Dermis microvascular lymphatic vessel endothelial cell (primary cell): ENCODE measurements around the gene WWC1. TPM values are rescaled to one million over a fixed set of nuclear protein-coding genes. Genes with fewer than 3 reads are reported as not detected.

Experiments used
- DNase-seq, 2 donors: peaks; one replicate each; pipeline versions ENCODE4 v3.0.0 to v3.0.0-alpha.2; 2010; ENCODE audit warnings: low read depth in 2 of 2
- total RNA-seq: library from RNA; depleted of rRNA; stranded (reverse); fragments of >200 nt; gene quantifications from 2 replicates; pipeline ENCODE4 v1.2.1, GENCODE V29; 2014

Gene WWC1
- total RNA-seq, 1 donor from 2014 or later: 0.13 TPM

DNA sequence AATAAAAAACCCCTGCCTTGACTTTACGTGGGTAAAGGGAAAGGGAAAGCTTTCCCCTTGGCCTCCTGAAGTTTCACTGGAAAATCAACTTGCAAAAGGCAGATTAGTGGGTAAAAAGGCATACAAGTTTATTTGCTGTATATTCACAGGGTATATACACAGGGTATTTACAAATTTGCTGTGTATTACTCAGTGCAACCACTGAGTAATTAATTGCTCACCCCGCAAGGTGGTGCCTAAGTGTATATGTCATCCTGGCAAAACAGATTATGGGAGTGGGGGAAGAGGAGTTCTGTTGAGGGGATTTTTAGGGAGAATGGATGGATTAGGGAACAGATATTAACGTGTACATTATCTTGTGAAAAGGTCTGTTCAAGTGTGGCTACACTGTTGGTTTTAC, 187.7 kb downstream of the WWC1 start:
- no peak for DNase-seq

DNA sequence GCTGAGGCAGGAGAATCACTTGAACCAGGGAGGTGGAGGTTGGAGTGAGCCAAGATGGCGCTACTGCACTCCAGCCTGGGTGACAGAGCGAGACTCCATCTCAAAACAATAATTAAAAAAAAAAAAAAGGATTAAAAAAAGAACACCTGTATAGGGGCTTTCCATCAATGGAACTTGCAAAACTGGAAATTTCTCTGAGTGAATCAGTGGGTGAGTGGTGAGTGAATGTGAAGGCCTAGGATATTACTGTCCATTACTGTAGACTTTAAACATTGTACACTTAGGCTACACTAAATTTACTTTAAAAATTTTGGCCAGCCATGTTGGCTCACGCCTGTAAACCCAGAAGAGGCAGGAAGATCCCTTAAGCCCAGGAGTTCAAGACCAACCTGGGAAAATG, 189.2 kb downstream of the WWC1 start:
- DNase-seq: no peak

DNA sequence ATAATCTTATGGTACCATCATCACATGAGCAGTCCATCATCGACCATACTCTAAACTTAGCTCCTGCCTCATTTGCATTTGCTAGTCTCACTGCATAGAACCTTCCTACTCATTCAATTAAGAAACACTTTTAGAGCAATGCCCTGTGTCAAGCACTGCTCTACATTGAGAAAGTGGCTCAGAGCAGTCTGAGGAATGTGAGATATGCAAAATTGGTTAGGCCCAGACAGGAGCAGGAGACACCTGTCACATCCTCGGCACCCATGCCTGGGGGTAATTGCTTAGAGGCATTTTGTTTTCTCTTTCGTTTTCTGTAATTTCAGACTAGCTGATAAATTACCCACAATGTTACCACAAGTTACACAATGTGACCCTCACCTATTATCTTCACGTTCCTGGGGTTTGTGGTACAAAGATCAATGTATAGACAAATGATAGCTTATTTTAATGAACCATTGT, 189.9 kb downstream of the WWC1 start:
- no peak for DNase-seq

DNA sequence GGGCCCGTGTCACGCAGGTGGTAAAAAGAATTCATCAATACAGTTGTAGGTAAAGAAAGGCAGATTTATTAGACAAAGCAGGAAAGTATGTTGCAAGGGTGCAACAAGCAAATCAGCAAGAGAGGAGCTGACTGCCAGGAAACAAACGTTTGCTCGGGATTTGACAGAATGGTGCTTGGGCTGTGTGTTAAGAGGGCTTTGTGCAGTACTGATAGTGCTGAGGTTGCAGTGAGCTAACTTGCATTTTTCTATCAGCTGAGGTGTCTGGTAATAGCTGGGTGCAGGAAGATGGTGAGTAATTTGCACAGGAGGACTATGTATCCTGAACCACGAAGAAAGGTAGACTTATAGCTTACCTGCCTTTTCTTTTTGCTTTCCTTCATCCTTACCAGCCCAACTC, 190.9 kb downstream of the WWC1 start:
- no peak for DNase-seq

DNA sequence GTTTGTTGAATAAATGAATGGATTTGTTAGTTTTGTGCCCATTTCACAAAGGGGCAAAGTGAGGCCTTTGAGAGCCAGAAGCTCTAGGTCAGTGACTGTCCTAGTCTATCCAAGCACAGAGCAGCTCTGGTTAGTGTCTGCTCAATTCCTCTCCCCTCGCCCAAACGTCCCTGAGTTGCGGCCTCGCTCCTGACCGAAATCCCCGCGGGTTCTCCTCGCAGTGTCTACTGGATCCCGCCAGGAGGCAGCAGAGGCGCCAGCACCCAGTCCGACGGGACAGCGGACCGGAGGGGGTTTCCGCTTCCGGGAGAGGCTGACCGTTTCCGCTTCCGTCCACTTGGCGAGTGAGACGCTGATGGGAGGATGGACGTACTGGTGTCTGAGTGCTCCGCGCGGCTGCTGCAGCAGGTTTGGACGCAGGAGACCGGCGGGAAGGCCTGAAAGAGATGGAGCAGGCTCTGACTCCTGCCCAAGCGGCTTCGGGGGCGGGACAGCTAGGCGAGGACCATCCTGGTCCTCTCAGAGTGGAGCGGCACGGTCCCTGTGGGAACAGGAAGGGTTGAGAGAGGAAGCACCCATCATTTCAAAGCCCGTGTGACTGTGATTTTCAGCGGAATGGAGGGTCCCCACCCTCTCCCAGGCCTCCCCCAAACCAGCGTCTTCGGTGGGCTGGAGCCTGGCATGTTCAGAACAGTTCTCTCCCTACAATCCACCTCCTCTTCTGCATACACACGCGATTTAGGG, 194.9 kb downstream of the WWC1 start, which contains the start of gene RARS1:
Gene RARS1 (plus strand): TSS at position 336 of the 744 bp plus-strand sequence. CDS start 28 bp downstream, at position 364.
- DNase-seq: peak; percentile 88 to 96

DNA sequence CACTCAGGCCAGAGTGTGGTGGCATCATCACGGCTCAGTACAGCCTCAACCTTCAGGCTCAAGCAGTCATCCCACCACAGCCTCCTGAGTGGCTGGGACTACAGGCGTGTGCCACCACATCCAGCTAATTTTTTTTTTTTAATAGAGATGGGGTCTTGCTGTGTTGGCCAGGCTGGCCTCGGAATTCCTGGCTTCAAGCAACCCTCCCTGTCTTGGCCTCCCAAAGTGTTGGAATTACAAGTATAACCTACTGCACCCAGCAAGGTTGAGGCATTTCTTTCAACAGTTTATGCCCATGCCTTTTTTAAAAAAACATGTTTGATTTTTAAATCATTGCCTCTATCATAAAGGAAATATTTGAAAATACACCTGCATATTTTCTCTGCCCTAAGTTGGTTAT, 197.6 kb downstream of the WWC1 start:
- DNase-seq: no peak

DNA sequence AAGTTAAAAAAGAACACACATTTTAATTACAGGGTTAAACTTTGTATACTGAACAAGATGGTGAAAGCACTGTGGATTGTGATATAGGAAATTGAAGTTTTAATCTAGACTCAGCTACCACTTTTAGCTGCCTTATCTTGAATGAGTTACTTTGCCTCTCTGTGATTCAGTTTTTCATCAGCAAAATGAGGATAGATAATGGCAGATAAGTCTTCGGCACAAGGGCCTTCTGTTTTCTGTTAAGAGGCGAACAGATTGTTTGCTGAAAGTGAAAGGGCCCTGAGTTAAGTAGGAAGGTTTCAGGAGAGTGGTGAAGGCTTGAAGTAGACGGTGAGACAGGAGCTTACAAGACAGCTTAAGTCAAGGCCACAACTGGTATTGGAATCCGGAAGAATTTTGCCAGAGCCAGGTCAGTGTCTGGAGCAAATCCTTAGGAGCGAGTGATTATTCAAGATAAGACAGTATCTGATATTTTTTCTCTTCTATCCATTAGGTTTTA, 202.7 kb downstream of the WWC1 start:
- no peak for DNase-seq

DNA sequence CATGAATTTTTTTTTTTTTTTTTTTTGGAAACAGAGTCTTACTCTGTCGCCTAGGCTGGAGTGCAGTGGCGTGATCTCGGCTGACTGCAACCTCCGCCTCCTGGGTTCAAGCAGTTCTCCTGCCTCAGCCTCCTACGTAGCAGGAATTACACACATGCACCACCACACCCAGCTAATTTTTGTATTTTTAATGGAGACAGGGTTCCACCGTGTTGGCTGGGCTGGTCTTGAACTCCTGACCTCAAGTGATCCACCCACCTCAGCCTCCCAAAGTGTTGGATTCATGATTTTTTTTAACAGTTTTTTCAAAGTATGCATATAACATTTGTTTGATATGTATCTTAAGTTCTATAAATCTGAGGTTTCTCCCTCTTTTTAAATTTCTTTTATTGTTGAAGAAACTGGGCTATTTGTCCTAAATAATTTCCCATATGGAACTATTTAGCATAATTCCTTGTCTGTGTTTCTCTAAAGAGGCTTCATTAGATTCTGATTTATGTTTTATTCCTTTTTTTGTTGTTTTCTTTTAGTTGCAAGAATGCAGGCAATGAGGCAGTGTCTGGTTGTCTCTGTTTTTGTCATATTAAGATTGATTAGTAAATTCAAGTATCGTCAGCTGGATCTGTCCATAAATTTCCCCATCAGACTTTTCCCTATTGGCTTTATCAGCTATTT, 211.3 kb downstream of the WWC1 start:
- DNase-seq: no peak

DNA sequence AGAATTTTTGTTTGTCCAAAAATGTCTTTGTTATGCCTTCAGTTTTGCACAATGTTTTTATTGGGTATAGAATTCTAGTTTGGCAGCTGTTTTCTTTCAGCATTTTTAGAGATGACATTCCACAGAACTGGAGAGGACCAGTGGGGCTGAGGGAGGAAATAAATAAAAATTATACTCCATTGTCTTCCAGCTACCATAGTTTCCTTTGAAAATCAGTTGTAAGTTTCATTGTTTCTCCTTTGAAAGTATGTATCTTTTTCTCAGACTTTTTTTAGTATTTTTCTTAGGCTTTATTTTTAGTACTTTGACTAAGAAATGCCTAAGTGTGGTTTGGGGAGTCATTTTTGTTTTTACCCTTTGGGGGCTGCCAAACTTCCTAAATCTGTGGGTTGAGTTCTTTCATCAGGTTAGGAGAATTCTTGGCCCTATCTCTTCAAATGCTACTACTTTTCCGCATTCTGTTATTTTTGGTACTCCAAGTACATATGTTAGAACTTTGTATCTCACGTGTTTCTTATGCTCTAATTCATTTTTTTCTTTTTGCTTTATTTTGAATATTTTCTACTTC, 222.5 kb downstream of the WWC1 start:
- DNase-seq: no peak

Other genes starting within 250 kb of the WWC1 start
- gene RARS1, start 194.8 kb downstream of the WWC1 start, total RNA-seq: 71.7 and 92.4 TPM in 2 replicates
- 0.13 and 1.1 TPM in 2 replicates for gene FBLL1, start 237.7 kb downstream of the WWC1 start, total RNA-seq